ENCODE results near the gene KDELR1.
"Not testable (repeated sequence)": the region's sequence is repeated elsewhere in the genome, so short reads cannot be mapped to it uniquely, and the experiment has no call there.

The KDELR1 gene

GRCh38 chr19:48372904-48373303 lies 18.4 kb downstream of the KDELR1 start:
- no peak for DNase-seq (ENCODE audit: low read depth)
- no peak for TF ChIP-seq CTCF (conservative IDR thresholded peaks at IDR 0.05; ENCODE audit: control insufficient read depth, insufficient read depth, low read depth, low read length)
- no peak overlapping the region for H3K4me3 ChIP-seq (ENCODE audit: control insufficient read depth, low read depth, low read length)

- DNase-seq (ENCODE audit: low read depth); H3K4me3 ChIP-seq (ENCODE audit: control insufficient read depth, low read depth, low read length): not testable (repeated sequence)
These were observed 19.6 kb downstream of the KDELR1 start for GRCh38 chr19:48371771-48372170.

DNA sequence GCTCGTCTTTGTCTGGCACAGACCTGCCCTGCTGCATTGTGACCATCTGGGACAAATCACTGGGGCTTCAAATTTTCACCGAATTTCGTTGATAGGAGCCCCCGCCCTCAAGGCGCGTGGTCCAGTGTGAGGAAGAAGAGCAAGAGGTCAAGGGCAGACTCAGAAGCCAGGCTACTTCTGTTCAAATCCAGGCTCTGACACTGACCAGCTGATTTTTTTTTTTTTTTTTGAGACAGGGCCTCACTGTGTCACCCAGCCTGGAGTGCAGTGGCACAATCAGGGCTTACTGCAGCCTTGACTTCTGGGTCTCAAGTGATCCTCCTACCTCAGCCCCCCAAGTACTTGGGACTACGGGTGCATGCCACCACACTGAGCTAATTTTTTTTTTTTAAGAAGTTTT lies 20.0 kb downstream of the KDELR1 start:
- TF ChIP-seq CTCF (conservative IDR thresholded peaks at IDR 0.05; ENCODE audit: control insufficient read depth, insufficient read depth, low read depth, low read length): no peak
- no peak overlapping the region for H3K4me3 ChIP-seq (ENCODE audit: control insufficient read depth, low read depth, low read length)
- no peak for DNase-seq (ENCODE audit: low read depth)

DNA sequence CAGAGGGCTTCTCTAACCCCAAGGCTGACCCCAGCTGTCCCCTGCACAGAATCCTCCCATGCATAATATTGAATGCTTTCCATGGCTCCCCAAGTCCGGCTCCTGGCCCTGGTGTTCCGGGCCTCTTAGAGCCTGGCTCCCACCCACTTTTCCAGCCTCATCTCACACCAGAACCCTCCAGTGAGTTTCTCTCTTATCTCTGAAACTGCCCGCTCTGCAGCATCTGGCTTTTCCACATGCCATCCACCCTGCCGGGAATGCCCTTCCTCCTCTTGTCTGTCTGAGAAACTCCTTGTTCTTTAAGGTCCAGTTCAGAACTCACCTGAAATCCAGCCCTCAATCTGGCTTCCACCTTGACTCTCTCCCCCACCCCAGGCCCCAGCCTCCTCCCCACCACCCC lies 20.4 kb downstream of the KDELR1 start:
- H3K4me3 ChIP-seq (ENCODE audit: control insufficient read depth, low read depth, low read length): no peak overlapping the region
- TF ChIP-seq CTCF (conservative IDR thresholded peaks at IDR 0.05; ENCODE audit: control insufficient read depth, insufficient read depth, low read depth, low read length): no peak
- DNase-seq (ENCODE audit: low read depth): no peak

DNA sequence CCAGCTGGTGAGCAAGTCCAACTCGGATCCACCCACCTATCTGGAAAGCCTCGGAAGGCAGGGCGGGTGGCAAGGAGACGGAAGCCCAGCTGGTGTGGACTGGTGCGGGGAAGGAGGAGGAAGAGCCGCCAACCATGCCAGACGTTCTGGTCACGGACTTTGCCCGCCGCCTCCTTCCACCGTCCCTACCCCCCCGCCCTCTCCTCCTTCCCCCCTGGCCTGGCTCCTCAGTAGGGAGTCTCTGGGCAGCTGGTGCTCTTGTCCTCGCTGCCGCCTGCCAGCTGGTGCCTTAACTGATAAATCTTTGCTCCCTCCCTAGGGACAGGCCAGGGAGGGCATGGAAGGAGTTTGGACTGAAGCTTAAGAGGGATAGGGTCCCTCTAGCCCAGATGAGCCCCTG lies 22.4 kb downstream of the KDELR1 start:
- H3K4me3 ChIP-seq (ENCODE audit: control insufficient read depth, low read depth, low read length): no peak overlapping the region
- DNase-seq (ENCODE audit: low read depth): no peak
- TF ChIP-seq CTCF (conservative IDR thresholded peaks at IDR 0.05; ENCODE audit: control insufficient read depth, insufficient read depth, low read depth, low read length): no peak

DNA sequence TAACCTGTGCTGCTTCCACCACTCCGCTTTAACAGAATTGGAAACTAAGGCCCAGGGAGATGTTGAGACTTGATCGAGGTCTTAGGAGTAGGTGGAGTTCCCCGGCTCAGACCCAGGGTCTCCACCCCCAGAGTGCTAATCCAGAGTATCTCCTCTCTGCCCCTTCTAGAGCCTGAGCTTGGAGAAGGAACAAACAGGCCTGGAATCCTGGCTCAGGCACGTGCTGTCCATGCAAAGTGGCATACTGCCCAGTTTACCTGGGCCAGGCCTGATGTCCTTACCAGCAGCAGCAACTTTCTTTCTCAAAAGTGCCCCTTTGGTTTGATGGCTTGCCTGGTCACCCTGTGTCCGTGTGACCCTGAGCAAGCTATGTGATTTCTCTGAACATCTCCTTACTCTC lies 23.5 kb downstream of the KDELR1 start:
- DNase-seq (ENCODE audit: low read depth): no peak
- TF ChIP-seq CTCF (conservative IDR thresholded peaks at IDR 0.05; ENCODE audit: control insufficient read depth, insufficient read depth, low read depth, low read length): no peak
- no peak overlapping the region for H3K4me3 ChIP-seq (ENCODE audit: control insufficient read depth, low read depth, low read length)

DNA sequence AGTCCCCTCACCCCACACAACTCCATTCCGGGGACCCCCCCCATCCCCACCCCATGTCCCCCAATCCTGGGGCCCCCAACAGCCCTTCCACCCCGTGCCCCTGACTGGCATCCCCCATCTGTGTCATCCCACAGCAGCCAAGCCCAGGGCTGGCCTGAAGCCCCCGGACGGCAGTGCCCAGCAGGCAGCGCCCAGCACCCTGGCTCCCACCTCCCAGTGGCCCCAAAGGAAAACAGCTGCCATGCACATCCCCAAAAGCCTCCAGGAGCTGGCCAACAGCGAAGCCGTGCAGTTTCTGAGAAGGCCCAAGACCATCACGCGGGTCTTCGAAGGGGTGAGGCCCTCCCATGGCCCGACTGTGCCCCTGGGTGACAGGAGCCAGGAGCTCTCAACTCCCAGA lies 25.7 kb downstream of the KDELR1 start:
- DNase-seq (ENCODE audit: low read depth): no peak
- H3K4me3 ChIP-seq (ENCODE audit: control insufficient read depth, low read depth, low read length): no peak overlapping the region
- TF ChIP-seq CTCF (conservative IDR thresholded peaks at IDR 0.05; ENCODE audit: control insufficient read depth, insufficient read depth, low read depth, low read length): no peak
